ENCODE data around the gene PIERCE2. TPM values are rescaled to one million over a fixed set of nuclear protein-coding genes. Genes with fewer than 3 reads are reported as not detected.
A peak's percentile ranks its signal among the peaks of the same experiment; 100 is the strongest.

The PIERCE2 gene
- total and polyA plus RNA-seq, 2 donors (not counting 1 experiment from before 2014, with no cell fraction given), result 3.1 to 3.2 TPM

GRCh38 chr15:55387027-55387426 is 21.3 kb upstream of the PIERCE2 start:
- Histone ChIP-seq H3K4me2 (ENCODE audit: extremely low read depth, insufficient read depth, low read length) (no peak overlapping the region), H3K4me3 (replicated peaks in 1 of 4; ENCODE audit: control extremely low read depth in 1 of 4, insufficient read depth in 1 of 4, low read depth in 3 of 4, low read length in 4 of 4) (no peak overlapping the region), H2AFZ (ENCODE audit: low read length) (no peak overlapping the region), H3K27ac (ENCODE audit: insufficient read depth, low read length) (no peak overlapping the region), H3K36me3 (ENCODE audit: control insufficient read depth, insufficient read depth, low read length) (no peaks in the 10 kb centered on the region), H4K20me1 (ENCODE audit: control insufficient read depth, extremely low read depth, insufficient read depth, low read length) (no peaks in the 10 kb centered on the region), H3K4me1 (ENCODE audit: control insufficient read depth, extremely low read depth, insufficient read depth, low read length) (peaks cover 3% of the 10 kb centered on the region), H3K79me2 (ENCODE audit: control insufficient read depth, insufficient read depth, low read length) (no peaks in the 10 kb centered on the region), H3K27me3 (ENCODE audit: control insufficient read depth, insufficient read depth, low read length) (no peaks in the 10 kb centered on the region), H3K9me3 (ENCODE audit: control insufficient read depth, insufficient read depth, low read depth, low read length) (no peaks in the 10 kb centered on the region), H3K9ac (ENCODE audit: insufficient read depth, low read length) (no peak overlapping the region)
- TF ChIP-seq, protein P1, sequence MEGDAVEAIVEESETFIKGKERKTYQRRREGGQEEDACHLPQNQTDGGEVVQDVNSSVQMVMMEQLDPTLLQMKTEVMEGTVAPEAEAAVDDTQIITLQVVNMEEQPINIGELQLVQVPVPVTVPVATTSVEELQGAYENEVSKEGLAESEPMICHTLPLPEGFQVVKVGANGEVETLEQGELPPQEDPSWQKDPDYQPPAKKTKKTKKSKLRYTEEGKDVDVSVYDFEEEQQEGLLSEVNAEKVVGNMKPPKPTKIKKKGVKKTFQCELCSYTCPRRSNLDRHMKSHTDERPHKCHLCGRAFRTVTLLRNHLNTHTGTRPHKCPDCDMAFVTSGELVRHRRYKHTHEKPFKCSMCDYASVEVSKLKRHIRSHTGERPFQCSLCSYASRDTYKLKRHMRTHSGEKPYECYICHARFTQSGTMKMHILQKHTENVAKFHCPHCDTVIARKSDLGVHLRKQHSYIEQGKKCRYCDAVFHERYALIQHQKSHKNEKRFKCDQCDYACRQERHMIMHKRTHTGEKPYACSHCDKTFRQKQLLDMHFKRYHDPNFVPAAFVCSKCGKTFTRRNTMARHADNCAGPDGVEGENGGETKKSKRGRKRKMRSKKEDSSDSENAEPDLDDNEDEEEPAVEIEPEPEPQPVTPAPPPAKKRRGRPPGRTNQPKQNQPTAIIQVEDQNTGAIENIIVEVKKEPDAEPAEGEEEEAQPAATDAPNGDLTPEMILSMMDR (conservative IDR thresholded peaks at IDR 0.05 in 1 of 2, IDR thresholded peaks at IDR 0.05 in 1 of 2; ENCODE audit: low read depth in 1 of 2, low read length in 2 of 2), result no peak
- TF ChIP-seq EZH2 (IDR thresholded peaks at IDR 0.05; ENCODE audit: low read length, missing control alignments), result no peak
- DNase-seq (ENCODE audit: low read depth in 2 of 2), result no peak

DNA sequence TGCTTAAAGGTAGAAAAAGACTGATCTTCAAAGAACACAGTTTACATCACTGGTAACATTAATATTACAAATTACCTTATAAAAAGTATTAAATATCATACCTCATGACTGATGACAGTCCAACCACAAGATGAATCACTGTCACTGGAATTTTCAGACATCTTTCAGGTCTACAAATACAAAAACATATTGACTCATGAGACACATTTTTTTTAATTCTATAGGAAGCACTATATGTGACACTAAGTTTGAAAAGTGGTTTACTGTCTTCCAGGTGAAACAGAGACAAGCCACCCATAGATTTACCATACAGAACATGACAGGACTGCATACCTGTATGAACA is 19.1 kb upstream of the PIERCE2 start:
- H3K9me3 ChIP-seq (ENCODE audit: control insufficient read depth, insufficient read depth, low read depth, low read length), result no peaks in the 10 kb centered on the region
- no peaks in the 10 kb centered on the region for H3K27me3 ChIP-seq (ENCODE audit: control insufficient read depth, insufficient read depth, low read length)
- H3K9ac ChIP-seq (ENCODE audit: insufficient read depth, low read length), result no peak overlapping the region
- H2AFZ ChIP-seq (ENCODE audit: low read length), result no peak overlapping the region
- peaks cover 3% of the 10 kb centered on the region for H3K4me1 ChIP-seq (ENCODE audit: control insufficient read depth, extremely low read depth, insufficient read depth, low read length)
- no peak overlapping the region for H3K4me3 ChIP-seq (replicated peaks in 1 of 4; ENCODE audit: control extremely low read depth in 1 of 4, insufficient read depth in 1 of 4, low read depth in 3 of 4, low read length in 4 of 4)
- H3K27ac ChIP-seq (ENCODE audit: insufficient read depth, low read length), result no peak overlapping the region
- H4K20me1 ChIP-seq (ENCODE audit: control insufficient read depth, extremely low read depth, insufficient read depth, low read length), result no peaks in the 10 kb centered on the region
- no peaks in the 10 kb centered on the region for H3K36me3 ChIP-seq (ENCODE audit: control insufficient read depth, insufficient read depth, low read length)
- peak; percentile 5 to 36 for DNase-seq (ENCODE audit: low read depth in 2 of 2)
- no peaks in the 10 kb centered on the region for H3K79me2 ChIP-seq (ENCODE audit: control insufficient read depth, insufficient read depth, low read length)
- peak overlapping the region; percentile 35 for H3K4me2 ChIP-seq (ENCODE audit: extremely low read depth, insufficient read depth, low read length)
- TF ChIP-seq EZH2 (IDR thresholded peaks at IDR 0.05; ENCODE audit: low read length, missing control alignments), result no peak
- TF ChIP-seq, protein P1 (conservative IDR thresholded peaks at IDR 0.05 in 1 of 2, IDR thresholded peaks at IDR 0.05 in 1 of 2; ENCODE audit: low read depth in 1 of 2, low read length in 2 of 2), result no peak

GRCh38 chr15:55394694-55395093 is 13.6 kb upstream of the PIERCE2 start:
- no peaks in the 10 kb centered on the region for H3K36me3 ChIP-seq (ENCODE audit: control insufficient read depth, insufficient read depth, low read length)
- H2AFZ ChIP-seq (ENCODE audit: low read length), result no peak overlapping the region
- H3K9ac ChIP-seq (ENCODE audit: insufficient read depth, low read length), result no peak overlapping the region
- no peaks in the 10 kb centered on the region for H3K79me2 ChIP-seq (ENCODE audit: control insufficient read depth, insufficient read depth, low read length)
- H4K20me1 ChIP-seq (ENCODE audit: control insufficient read depth, extremely low read depth, insufficient read depth, low read length), result no peaks in the 10 kb centered on the region
- H3K27me3 ChIP-seq (ENCODE audit: control insufficient read depth, insufficient read depth, low read length), result no peaks in the 10 kb centered on the region
- no peak for TF ChIP-seq EZH2 (IDR thresholded peaks at IDR 0.05; ENCODE audit: low read length, missing control alignments)
- TF ChIP-seq, protein P1 (conservative IDR thresholded peaks at IDR 0.05 in 1 of 2, IDR thresholded peaks at IDR 0.05 in 1 of 2; ENCODE audit: low read depth in 1 of 2, low read length in 2 of 2), result no peak
- no peak overlapping the region for H3K4me3 ChIP-seq (replicated peaks in 1 of 4; ENCODE audit: control extremely low read depth in 1 of 4, insufficient read depth in 1 of 4, low read depth in 3 of 4, low read length in 4 of 4)
- H3K9me3 ChIP-seq (ENCODE audit: control insufficient read depth, insufficient read depth, low read depth, low read length), result no peaks in the 10 kb centered on the region
- no peak overlapping the region for H3K4me2 ChIP-seq (ENCODE audit: extremely low read depth, insufficient read depth, low read length)
- peak in 1 of 2 donors; percentile 17 for DNase-seq (ENCODE audit: low read depth in 2 of 2)
- no peak overlapping the region for H3K27ac ChIP-seq (ENCODE audit: insufficient read depth, low read length)
- H3K4me1 ChIP-seq (ENCODE audit: control insufficient read depth, extremely low read depth, insufficient read depth, low read length), result no peaks in the 10 kb centered on the region

Data from fibroblast of lung (primary cell).